HG02678 (cell line): ENCODE measurements around the gene PABPC1L.
"Not testable (repeated sequence)": the region's sequence is repeated elsewhere in the genome, so short reads cannot be mapped to it uniquely, and the experiment has no call there.

Source experiments
- ATAC-seq: cut with Tn5 transposase; IDR thresholded peaks from one replicate; pipeline ENCODE4 v1.9.1; 2021; ENCODE audit warnings: mild to moderate bottlenecking, moderate library complexity; ENCODE audit not compliant: unreplicated experiment

PABPC1L gene

DNA sequence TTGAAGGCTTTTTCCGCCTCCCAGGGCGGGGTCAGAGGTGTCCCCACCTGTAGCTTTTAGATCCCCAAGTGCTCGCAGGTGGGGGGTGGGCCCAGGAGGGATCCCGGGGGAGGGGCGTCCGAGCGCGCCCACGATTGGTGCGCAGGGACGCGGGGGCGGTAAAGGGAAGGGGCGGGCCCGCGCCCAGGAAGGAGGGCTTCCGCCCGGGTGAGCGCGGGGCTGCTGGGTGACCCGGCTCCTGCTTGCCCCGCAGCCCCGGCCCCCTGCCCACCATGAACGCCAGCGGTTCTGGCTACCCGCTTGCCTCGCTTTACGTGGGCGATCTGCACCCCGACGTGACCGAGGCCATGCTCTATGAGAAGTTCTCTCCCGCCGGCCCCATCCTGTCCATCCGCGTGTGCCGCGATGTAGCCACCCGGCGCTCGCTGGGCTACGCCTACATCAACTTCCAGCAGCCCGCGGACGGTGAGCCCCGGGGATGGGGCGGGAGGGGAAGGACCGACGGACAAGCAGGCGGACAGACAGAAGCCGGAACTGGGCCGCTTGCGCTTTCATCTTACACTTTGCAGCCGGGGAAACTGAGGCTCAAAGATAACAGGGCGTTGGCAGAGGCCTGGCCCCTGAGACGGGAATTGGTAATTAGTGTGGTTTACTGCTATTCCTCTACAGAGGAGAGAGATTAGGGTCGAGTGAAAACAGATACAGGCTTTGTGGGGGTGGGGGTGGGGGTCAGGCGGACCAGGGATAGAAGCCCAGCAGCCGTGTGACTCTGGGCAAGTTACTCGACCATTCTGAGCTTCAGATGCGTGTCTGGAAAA lies at the start of gene PABPC1L:
Gene PABPC1L (plus strand): TSS at position 189 of the 818 bp plus-strand sequence. CDS start 84 bp downstream, at position 273.
- ATAC-seq, result peak; percentile 92

- no peak for ATAC-seq
Measured at GRCh38 chr20:44861531-44862006, 48.3 kb upstream of the PABPC1L start.

- no peak for ATAC-seq
Measured at GRCh38 chr20:44862286-44862685, 47.6 kb upstream of the PABPC1L start.

DNA sequence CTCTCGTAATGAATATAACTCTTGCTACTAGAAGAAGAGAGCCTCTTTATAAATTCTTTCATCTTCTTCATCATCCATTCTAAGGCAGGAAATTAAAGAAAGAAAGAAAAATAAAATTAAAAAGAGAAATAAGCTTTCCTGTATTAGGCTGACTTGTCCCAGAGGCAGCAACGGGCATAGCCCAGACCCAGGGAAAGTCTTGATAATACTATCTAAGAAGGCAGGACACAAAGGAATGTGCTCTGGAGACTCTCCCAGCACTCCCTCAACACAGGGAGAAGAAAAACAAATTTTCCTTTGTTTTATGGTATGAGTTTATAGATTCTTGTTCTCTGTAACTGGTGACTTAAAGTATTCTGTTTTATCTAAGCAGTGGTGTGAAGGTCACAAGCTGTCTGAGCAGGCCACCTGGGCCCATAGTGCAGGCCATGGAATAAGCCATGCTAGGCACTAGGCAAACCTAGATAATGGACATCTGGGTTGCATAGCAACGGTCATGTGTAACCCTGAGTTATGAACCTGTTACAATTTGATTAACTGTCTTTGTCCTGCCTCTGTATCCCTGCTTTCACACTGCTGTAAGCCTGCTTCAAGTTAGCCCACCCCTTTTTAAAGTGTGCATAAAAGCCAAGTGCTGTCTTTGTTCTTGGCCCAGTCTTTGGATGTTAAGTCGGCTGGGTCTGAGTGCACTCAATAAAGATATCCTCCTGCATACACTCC lies 46.3 kb upstream of the PABPC1L start:
- ATAC-seq, result not testable (repeated sequence)

DNA sequence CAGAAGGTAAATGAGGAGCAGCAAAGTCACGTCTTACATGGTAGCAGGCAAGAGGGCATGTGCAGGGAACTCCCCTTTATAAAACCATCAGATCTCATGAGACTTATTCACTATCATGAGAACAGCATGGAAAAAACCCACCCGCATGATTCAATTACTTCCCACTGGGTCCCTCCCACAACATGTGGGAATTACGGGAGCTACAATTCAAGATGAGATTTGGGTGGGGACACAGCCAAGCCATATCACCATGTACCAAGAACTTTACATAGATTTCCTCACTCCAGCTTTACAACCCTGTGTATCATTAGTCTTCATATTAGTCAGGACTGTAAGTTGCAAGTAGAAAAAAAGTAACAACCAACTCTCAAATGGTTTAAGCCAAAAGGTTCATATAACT lies 45.4 kb upstream of the PABPC1L start:
- not testable (repeated sequence) for ATAC-seq

GRCh38 chr20:44866703-44867335 lies 43.0 kb upstream of the PABPC1L start:
- ATAC-seq, result no peak

- ATAC-seq, result no peak
Measured at GRCh38 chr20:44869471-44869870, 40.4 kb upstream of the PABPC1L start.

DNA sequence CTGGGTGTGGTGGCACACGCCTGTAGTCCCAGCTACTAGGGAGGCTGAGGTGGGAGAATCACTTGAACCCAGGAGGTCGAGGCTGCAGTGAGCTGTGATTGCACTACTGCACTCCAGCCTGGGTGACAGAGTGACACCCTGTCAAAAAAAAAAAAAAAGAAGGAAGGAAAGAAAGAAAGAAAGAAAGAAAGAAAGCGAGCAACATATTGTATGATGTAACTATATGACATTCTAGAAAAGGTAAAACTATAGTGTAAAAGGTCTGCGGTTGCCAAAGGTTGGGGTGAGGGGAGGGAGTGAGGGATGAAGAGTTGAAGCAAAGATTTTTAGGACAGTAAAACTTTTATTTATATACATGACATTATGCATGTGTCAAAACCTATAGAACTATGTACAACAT lies 27.5 kb upstream of the PABPC1L start:
- ATAC-seq, result not testable (repeated sequence)

- ATAC-seq, result no peak
Measured at GRCh38 chr20:44883214-44883902, 26.5 kb upstream of the PABPC1L start.

GRCh38 chr20:44884907-44885391 lies 24.9 kb upstream of the PABPC1L start:
- ATAC-seq, result no peak

- peak; percentile 94 for ATAC-seq
Measured at GRCh38 chr20:44885392-44886265, 24.2 kb upstream of the PABPC1L start, which contains the start of gene YWHAB. YWHAB (plus strand) TSS chr20:44885705; CDS start chr20:44901534, 15,829 bp downstream.

DNA sequence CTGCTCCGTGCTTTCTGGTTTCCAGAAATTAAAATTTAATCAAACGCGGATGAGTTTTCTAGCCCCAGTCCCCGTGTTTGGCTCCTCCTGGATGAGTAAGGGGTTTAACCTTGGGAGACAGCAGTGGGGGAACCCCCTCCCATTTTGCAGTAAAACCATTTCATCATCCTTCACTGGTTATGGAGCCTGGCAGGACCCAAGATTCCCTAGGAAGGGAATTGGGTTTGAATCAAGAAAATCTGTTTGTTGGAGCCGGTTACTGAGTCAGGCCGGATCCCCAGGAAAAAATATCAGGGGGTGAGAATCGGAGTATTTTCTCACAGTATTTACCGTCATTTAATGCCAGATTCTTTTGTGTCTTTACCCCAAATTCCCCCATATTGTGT lies 23.6 kb upstream of the PABPC1L start:
- no peak for ATAC-seq

DNA sequence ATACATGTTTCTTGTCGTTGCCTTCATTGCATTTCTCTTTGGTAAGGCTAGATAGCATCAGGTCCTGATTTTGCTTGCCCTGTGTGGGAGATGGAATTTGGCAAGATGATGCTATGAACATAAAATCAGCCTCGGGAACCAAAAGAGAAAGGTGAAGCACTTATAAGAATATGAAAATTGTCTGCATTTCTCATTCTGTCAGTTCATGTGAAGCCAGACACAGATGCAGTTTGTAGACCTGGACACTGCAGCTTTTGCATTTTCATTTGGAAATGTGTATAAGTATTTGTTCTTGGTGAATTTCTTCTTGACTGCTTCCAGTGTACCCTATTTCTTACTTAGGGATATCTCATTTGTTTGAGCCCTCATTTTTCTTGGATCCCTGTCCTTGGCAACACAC lies 23.0 kb upstream of the PABPC1L start:
- ATAC-seq, result no peak

- ATAC-seq, result no peak
Measured at GRCh38 chr20:44887466-44887865, 22.4 kb upstream of the PABPC1L start.

GRCh38 chr20:44888226-44889103 lies 21.4 kb upstream of the PABPC1L start:
- ATAC-seq, result no peak

DNA sequence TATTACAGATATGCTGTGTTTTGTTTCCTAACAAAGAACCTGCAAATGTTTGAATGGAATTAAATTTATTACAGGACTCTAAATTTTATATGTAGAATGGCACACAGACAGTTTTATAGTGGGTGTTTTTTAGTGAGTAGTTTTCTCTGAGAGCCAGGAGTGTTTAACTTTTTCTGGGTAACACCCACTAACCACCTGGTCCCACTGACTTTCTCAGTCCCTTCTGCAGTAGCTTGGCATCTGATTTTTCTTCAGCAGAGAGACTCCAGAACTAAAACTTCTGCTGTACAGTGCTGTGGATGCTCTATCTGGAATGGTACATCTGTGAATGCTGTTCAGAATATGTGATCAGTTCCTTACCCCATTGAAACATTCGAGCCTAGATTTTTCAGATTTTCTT lies 18.0 kb upstream of the PABPC1L start:
- ATAC-seq, result no peak

GRCh38 chr20:44894959-44895358 lies 14.9 kb upstream of the PABPC1L start:
- ATAC-seq, result no peak

GRCh38 chr20:44896583-44896982 lies 13.3 kb upstream of the PABPC1L start:
- ATAC-seq, result no peak

DNA sequence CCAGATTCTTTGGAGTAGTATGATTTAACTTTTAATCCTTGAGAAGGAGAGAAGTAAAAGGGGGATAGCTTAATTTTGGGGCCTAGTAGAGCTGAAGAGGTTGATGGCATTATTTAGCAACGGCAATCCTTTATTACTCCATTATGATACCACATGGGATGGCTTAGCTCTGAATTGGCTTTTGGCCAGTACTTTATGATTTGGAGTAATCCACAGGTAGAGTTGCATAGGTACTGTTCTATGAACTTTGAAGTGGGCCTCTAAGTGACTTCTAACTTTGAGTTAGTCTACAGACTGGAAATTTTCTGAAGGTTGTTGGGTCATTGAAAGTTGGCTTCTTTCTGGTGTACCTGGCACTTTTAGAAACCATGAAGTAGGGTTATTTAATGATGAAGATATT lies 12.7 kb upstream of the PABPC1L start:
- no peak for ATAC-seq
